Fibroblast of lung (primary cell): ENCODE measurements around the gene CHFR. TPM values are rescaled to one million over a fixed set of nuclear protein-coding genes. Genes with fewer than 3 reads are reported as not detected.

Source experiments
- DNase-seq, 2 donors: peaks; one replicate each; pipeline versions ENCODE4 v3.0.0 to v3.0.0-alpha.2; 2010; ENCODE audit warnings: low read depth in 2 of 2
- H2AFZ ChIP-seq: 2 replicates; pipeline ENCODE4 v1.5.1; 2012; ENCODE audit warnings: low read length, control low read depth, inconsistent platforms
- H3K27ac ChIP-seq: 2 replicates; pipeline ENCODE4 v1.5.1; 2011; ENCODE audit warnings: low read length, control low read depth; ENCODE audit not compliant: insufficient read depth
- H3K27me3 ChIP-seq: 2 replicates; pipeline ENCODE4 v1.5.1; 2011; ENCODE audit warnings: mild to moderate bottlenecking, low read length; ENCODE audit not compliant: control insufficient read depth, insufficient read depth
- H3K36me3 ChIP-seq: 2 replicates; pipeline ENCODE4 v1.5.1; 2011; ENCODE audit warnings: low read length; ENCODE audit not compliant: control insufficient read depth, insufficient read depth
- H3K4me1 ChIP-seq: 2 replicates; pipeline ENCODE4 v1.5.1; 2011; ENCODE audit warnings: low read length; ENCODE audit not compliant: control insufficient read depth, insufficient read depth; ENCODE audit errors: extremely low read depth
- H3K4me2 ChIP-seq: 2 replicates; pipeline ENCODE4 v1.5.1; 2011; ENCODE audit warnings: low read length, control low read depth; ENCODE audit not compliant: insufficient read depth; ENCODE audit errors: extremely low read depth
- H3K4me3 ChIP-seq, 4 experiments: fragments of 200-600 bp in 1 of 4; sonication (generic) in 1 of 4; replicated peaks in 1 of 4; 2 replicates each; pipeline ENCODE4 v1.5.1; 2011 to 2016; ENCODE audit warnings: low read length in 4 of 4, low read depth in 3 of 4, mild to moderate bottlenecking in 3 of 4, control low read depth in 2 of 4, inconsistent platforms in 1 of 4, mixed read lengths in 1 of 4; ENCODE audit not compliant: insufficient read depth in 1 of 4; ENCODE audit errors: control extremely low read depth in 1 of 4
- H3K79me2 ChIP-seq: 2 replicates; pipeline ENCODE4 v1.5.1; 2012; ENCODE audit warnings: mild to moderate bottlenecking, low read length, inconsistent platforms; ENCODE audit not compliant: control insufficient read depth, insufficient read depth
- H3K9ac ChIP-seq: 2 replicates; pipeline ENCODE4 v1.5.1; 2011; ENCODE audit warnings: mild to moderate bottlenecking, low read length, control low read depth; ENCODE audit not compliant: insufficient read depth
- H3K9me3 ChIP-seq: 2 replicates; pipeline ENCODE4 v1.5.1; 2012; ENCODE audit warnings: low read depth, low read length; ENCODE audit not compliant: control insufficient read depth, insufficient read depth
- H4K20me1 ChIP-seq: 2 replicates; pipeline ENCODE4 v1.5.1; 2011; ENCODE audit warnings: low read length; ENCODE audit not compliant: control insufficient read depth, insufficient read depth; ENCODE audit errors: extremely low read depth
- EZH2 ChIP-seq: IDR thresholded peaks from 2 replicates; pipeline ENCODE4 v1.5.1; 2012; ENCODE audit warnings: low read length, control low read depth, mild to moderate bottlenecking; ENCODE audit errors: missing control alignments
- polyA plus RNA-seq, 2 donors: library from polyadenylated mRNA; depleted of rRNA in 1 of 2; stranded (reverse) in 1 of 2; unstranded in 1 of 2; fragments of >200 nt; gene quantifications; 2 replicates each; pipeline ENCODE4 v1.2.1, GENCODE V29; 2011 to 2012; ENCODE audit warnings: missing spikeins in 1 of 2
- total RNA-seq: library from RNA; depleted of rRNA; stranded (reverse); fragments of >200 nt; gene quantifications from 2 replicates; pipeline ENCODE4 v1.2.1, GENCODE V29; 2014
- TF ChIP-seq, protein P1 (sequence below), 2 donors: IDR thresholded peaks in 1 of 2; conservative IDR thresholded peaks in 1 of 2; 1 replicate in 1 of 2; 2 replicates in 1 of 2; pipeline ENCODE4 v1.5.1; 2011 to 2012; ENCODE audit warnings: low read length in 2 of 2, control low read depth in 1 of 2, inconsistent platforms in 1 of 2, low read depth in 1 of 2, mild to moderate bottlenecking in 1 of 2

CHFR gene
- total and polyA plus RNA-seq, 2 donors (not counting 1 experiment from before 2014, with no cell fraction given), result 24.3 to 28.2 TPM

DNA sequence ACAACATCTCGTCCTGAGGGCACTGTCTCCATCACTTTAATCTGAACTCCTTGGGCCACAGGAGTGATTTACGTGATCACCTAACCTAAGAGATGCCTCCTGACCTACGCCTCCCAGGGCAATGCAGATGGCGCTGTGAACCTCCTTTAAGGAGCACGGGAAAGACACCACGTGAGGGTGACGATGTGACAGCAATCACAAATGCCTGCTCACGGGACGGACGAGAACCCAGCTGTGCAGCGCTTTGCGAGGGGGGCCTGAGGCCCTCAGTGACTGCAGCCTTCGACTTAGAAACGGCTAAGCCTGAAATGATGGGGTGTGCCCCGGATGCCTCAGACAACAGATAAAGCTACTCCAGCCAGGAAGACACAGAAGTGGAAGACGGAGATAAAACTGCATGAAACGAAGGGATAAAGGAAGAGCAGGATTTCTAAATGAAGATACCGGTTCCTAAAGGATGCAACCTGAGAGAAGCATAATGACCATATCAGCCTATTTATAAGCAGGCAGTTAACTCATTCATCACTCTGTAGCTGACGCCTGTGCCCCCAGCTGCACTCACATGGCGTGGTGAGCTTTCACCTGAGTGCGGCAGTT, 44.9 kb downstream of the CHFR start:
- Histone ChIP-seq H3K9ac (no peak overlapping the region), H2AFZ (no peak overlapping the region), H4K20me1 (no peaks in the 10 kb centered on the region), H3K9me3 (no peaks in the 10 kb centered on the region), H3K4me3 (no peak overlapping the region), H3K36me3 (peaks cover 35% of the 10 kb centered on the region), H3K27me3 (no peaks in the 10 kb centered on the region), H3K79me2 (no peaks in the 10 kb centered on the region), H3K4me2 (no peak overlapping the region), H3K27ac (no peak overlapping the region), H3K4me1 (no peaks in the 10 kb centered on the region)
- TF ChIP-seq, protein P1, sequence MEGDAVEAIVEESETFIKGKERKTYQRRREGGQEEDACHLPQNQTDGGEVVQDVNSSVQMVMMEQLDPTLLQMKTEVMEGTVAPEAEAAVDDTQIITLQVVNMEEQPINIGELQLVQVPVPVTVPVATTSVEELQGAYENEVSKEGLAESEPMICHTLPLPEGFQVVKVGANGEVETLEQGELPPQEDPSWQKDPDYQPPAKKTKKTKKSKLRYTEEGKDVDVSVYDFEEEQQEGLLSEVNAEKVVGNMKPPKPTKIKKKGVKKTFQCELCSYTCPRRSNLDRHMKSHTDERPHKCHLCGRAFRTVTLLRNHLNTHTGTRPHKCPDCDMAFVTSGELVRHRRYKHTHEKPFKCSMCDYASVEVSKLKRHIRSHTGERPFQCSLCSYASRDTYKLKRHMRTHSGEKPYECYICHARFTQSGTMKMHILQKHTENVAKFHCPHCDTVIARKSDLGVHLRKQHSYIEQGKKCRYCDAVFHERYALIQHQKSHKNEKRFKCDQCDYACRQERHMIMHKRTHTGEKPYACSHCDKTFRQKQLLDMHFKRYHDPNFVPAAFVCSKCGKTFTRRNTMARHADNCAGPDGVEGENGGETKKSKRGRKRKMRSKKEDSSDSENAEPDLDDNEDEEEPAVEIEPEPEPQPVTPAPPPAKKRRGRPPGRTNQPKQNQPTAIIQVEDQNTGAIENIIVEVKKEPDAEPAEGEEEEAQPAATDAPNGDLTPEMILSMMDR (conservative IDR thresholded peaks at IDR 0.05 in 1 of 2, IDR thresholded peaks at IDR 0.05 in 1 of 2; ENCODE audit: low read depth in 1 of 2, low read length in 2 of 2), result no peak
- TF ChIP-seq EZH2, result no peak
- DNase-seq, result no peak

- H3K4me2 ChIP-seq, result no peak overlapping the region
- no peak overlapping the region for H3K9ac ChIP-seq
- no peak overlapping the region for H2AFZ ChIP-seq
- peaks cover 30% of the 10 kb centered on the region for H3K36me3 ChIP-seq
- H4K20me1 ChIP-seq, result no peaks in the 10 kb centered on the region
- DNase-seq, result no peak
- H3K27me3 ChIP-seq, result no peaks in the 10 kb centered on the region
- no peaks in the 10 kb centered on the region for H3K9me3 ChIP-seq
- no peaks in the 10 kb centered on the region for H3K79me2 ChIP-seq
- H3K4me1 ChIP-seq, result no peaks in the 10 kb centered on the region
- TF ChIP-seq, protein P1 (conservative IDR thresholded peaks at IDR 0.05 in 1 of 2, IDR thresholded peaks at IDR 0.05 in 1 of 2; ENCODE audit: low read depth in 1 of 2, low read length in 2 of 2), result no peak
- TF ChIP-seq EZH2, result no peak
- H3K4me3 ChIP-seq, result no peak overlapping the region
- no peak overlapping the region for H3K27ac ChIP-seq
Observed at GRCh38 chr12:132841151-132841550, 46.3 kb downstream of the CHFR start.

- H3K4me3 ChIP-seq, result no peak overlapping the region
- no peaks in the 10 kb centered on the region for H4K20me1 ChIP-seq
- H3K36me3 ChIP-seq, result peaks cover 30% of the 10 kb centered on the region
- H3K4me2 ChIP-seq, result no peak overlapping the region
- H3K9me3 ChIP-seq, result no peaks in the 10 kb centered on the region
- no peaks in the 10 kb centered on the region for H3K79me2 ChIP-seq
- no peaks in the 10 kb centered on the region for H3K27me3 ChIP-seq
- no peak overlapping the region for H2AFZ ChIP-seq
- no peak for DNase-seq
- no peak for TF ChIP-seq EZH2
- TF ChIP-seq, protein P1 (conservative IDR thresholded peaks at IDR 0.05 in 1 of 2, IDR thresholded peaks at IDR 0.05 in 1 of 2; ENCODE audit: low read depth in 1 of 2, low read length in 2 of 2), result no peak
- H3K4me1 ChIP-seq, result no peaks in the 10 kb centered on the region
- no peak overlapping the region for H3K9ac ChIP-seq
- H3K27ac ChIP-seq, result no peak overlapping the region
Observed at GRCh38 chr12:132840536-132840935, 46.9 kb downstream of the CHFR start.
